Trophoblast cell (in vitro differentiated cells and primary cell): ENCODE measurements around the gene SERTM1.

Experiments used
- DNase-seq, 2 donors: peaks; one replicate each; pipeline ENCODE4 v3.0.0-alpha.2; 2016
- H2AFZ ChIP-seq: 2 replicates; pipeline ENCODE4 v1.6.1; 2013; ENCODE audit warnings: low read length, moderate library complexity, mild to moderate bottlenecking; ENCODE audit not compliant: insufficient read depth, poor library complexity
- H2AK5ac ChIP-seq: 2 replicates; pipeline ENCODE4 v1.6.1; 2013; ENCODE audit warnings: mild to moderate bottlenecking, low read length
- H2BK120ac ChIP-seq: 2 replicates; pipeline ENCODE4 v1.6.1; 2013; ENCODE audit warnings: low read length, mild to moderate bottlenecking, moderate library complexity; ENCODE audit not compliant: insufficient read depth, poor library complexity
- H2BK12ac ChIP-seq: 2 replicates; pipeline ENCODE4 v1.6.1; 2013; ENCODE audit warnings: mild to moderate bottlenecking, low read length, moderate library complexity
- H2BK5ac ChIP-seq: 2 replicates; pipeline ENCODE4 v1.6.1; 2013; ENCODE audit warnings: low read length, low read depth, moderate library complexity, mild to moderate bottlenecking; ENCODE audit not compliant: poor library complexity
- H3K14ac ChIP-seq: 2 replicates; pipeline ENCODE4 v1.6.1; 2013; ENCODE audit warnings: mild to moderate bottlenecking, low read length
- H3K18ac ChIP-seq: 2 replicates; pipeline ENCODE4 v1.6.1; 2013; ENCODE audit warnings: mild to moderate bottlenecking, low read length
- H3K23ac ChIP-seq: 2 replicates; pipeline ENCODE4 v1.6.1; 2013; ENCODE audit warnings: low read length
- H3K27ac ChIP-seq: 2 replicates; pipeline ENCODE4 v1.5.1; 2013; ENCODE audit warnings: low read depth, mild to moderate bottlenecking, inconsistent platforms, low read length, moderate library complexity
- H3K27me3 ChIP-seq: 2 replicates; pipeline ENCODE4 v1.6.1; 2013; ENCODE audit warnings: inconsistent platforms, mild to moderate bottlenecking, low read length, moderate library complexity; ENCODE audit not compliant: insufficient read depth
- H3K36me3 ChIP-seq, 2 experiments: 1 replicate in 1 of 2; 2 replicates in 1 of 2; pipeline ENCODE4 v1.6.1; 2013; ENCODE audit warnings: low read length in 2 of 2, mild to moderate bottlenecking in 2 of 2, moderate library complexity in 1 of 2; ENCODE audit not compliant: insufficient read depth in 2 of 2, control insufficient read depth in 1 of 2
- H3K4ac ChIP-seq: 2 replicates; pipeline ENCODE4 v1.6.1; 2013; ENCODE audit warnings: low read depth, mild to moderate bottlenecking, low read length, moderate library complexity
- H3K4me1 ChIP-seq, 2 experiments: 1 replicate in 1 of 2; 2 replicates in 1 of 2; pipeline ENCODE4 v1.6.1; 2013; ENCODE audit warnings: low read length in 2 of 2, mild to moderate bottlenecking in 2 of 2, moderate library complexity in 1 of 2; ENCODE audit not compliant: insufficient read depth in 2 of 2, control insufficient read depth in 1 of 2
- H3K4me2 ChIP-seq: 2 replicates; pipeline ENCODE4 v1.6.1; 2013; ENCODE audit warnings: inconsistent platforms, mild to moderate bottlenecking, low read length, moderate library complexity
- H3K4me3 ChIP-seq: 2 replicates; pipeline ENCODE4 v1.5.1; 2013; ENCODE audit warnings: mild to moderate bottlenecking, low read depth, low read length, inconsistent platforms
- H3K79me1 ChIP-seq: one replicate; pipeline ENCODE4 v1.6.1; 2013; ENCODE audit warnings: low read length
- H3K79me2 ChIP-seq: 2 replicates; pipeline ENCODE4 v1.6.1; 2013; ENCODE audit warnings: low read length, mild to moderate bottlenecking; ENCODE audit not compliant: control insufficient read depth, insufficient read depth, poor library complexity
- H3K9ac ChIP-seq: 2 replicates; pipeline ENCODE4 v1.6.1; 2013; ENCODE audit warnings: mild to moderate bottlenecking, low read length
- H3K9me3 ChIP-seq: 2 replicates; pipeline ENCODE4 v1.6.1; 2013; ENCODE audit warnings: low read depth, mild to moderate bottlenecking, control low read depth, inconsistent platforms, low read length; ENCODE audit not compliant: insufficient read depth
- H4K12ac ChIP-seq: 2 replicates; pipeline ENCODE4 v1.6.1; 2013; ENCODE audit warnings: low read depth, mild to moderate bottlenecking, low read length, moderate library complexity
- H4K8ac ChIP-seq: 2 replicates; pipeline ENCODE4 v1.6.1; 2013; ENCODE audit warnings: low read depth, mild to moderate bottlenecking, low read length, moderate library complexity
- H4K91ac ChIP-seq: one replicate; pipeline ENCODE4 v1.6.1; 2013; ENCODE audit warnings: low read depth, mild to moderate bottlenecking, low read length, moderate library complexity
- WGBS: extraction: QIAGEN DNeasy Blood & Tissue Kit; methylation state at CpG from one replicate; pipeline ENCODE4 v1.1.7; 2013; ENCODE audit warnings: missing lambda C conversion rate; ENCODE audit not compliant: insufficient read length, insufficient coverage; ENCODE audit errors: extremely low coverage; 5-methylcytosine and 5-hydroxymethylcytosine counted together

Gene SERTM1

DNA sequence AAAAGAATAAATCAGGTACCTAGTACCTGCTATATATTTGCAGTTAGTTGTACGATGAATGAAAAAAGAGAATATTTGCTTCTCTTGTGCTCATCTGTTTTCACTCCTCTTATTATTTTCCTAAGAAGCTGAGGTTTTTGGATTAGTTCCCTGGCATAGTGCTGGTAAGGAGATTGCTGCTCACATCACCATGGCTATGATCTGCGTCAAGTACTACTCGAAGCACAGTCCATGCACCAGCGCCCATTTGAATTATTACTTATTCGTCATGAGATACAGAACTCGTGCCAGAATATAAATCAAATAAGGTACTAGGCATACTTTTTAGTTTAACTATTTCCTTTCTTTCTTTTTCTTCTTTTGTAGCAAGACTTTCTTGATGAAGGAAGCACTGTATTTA lies 7.1 kb downstream of the SERTM1 start:
- no peak overlapping the region for H3K18ac ChIP-seq
- no peaks in the 10 kb centered on the region for H3K79me1 ChIP-seq
- H4K12ac ChIP-seq: no peak overlapping the region
- WGBS: no CpG with 5 or more reads among the region's 6 CpGs
- H2BK120ac ChIP-seq: no peak overlapping the region
- no peak overlapping the region for H3K23ac ChIP-seq
- H2AFZ ChIP-seq: no peak overlapping the region
- H3K4me3 ChIP-seq: no peak overlapping the region
- H2BK5ac ChIP-seq: no peak overlapping the region
- no peaks in the 10 kb centered on the region for H3K36me3 ChIP-seq
- DNase-seq: no peak
- no peak overlapping the region for H3K27ac ChIP-seq
- H3K27me3 ChIP-seq: no peaks in the 10 kb centered on the region
- no peak overlapping the region for H4K91ac ChIP-seq
- no peak overlapping the region for H2AK5ac ChIP-seq
- no peak overlapping the region for H3K4me2 ChIP-seq
- H3K4me1 ChIP-seq: no peaks in the 10 kb centered on the region
- H3K9ac ChIP-seq: no peak overlapping the region
- no peaks in the 10 kb centered on the region for H3K79me2 ChIP-seq
- no peak overlapping the region for H3K4ac ChIP-seq
- no peak overlapping the region for H4K8ac ChIP-seq
- H3K14ac ChIP-seq: no peak overlapping the region
- H3K9me3 ChIP-seq: no peaks in the 10 kb centered on the region
- no peak overlapping the region for H2BK12ac ChIP-seq

DNA sequence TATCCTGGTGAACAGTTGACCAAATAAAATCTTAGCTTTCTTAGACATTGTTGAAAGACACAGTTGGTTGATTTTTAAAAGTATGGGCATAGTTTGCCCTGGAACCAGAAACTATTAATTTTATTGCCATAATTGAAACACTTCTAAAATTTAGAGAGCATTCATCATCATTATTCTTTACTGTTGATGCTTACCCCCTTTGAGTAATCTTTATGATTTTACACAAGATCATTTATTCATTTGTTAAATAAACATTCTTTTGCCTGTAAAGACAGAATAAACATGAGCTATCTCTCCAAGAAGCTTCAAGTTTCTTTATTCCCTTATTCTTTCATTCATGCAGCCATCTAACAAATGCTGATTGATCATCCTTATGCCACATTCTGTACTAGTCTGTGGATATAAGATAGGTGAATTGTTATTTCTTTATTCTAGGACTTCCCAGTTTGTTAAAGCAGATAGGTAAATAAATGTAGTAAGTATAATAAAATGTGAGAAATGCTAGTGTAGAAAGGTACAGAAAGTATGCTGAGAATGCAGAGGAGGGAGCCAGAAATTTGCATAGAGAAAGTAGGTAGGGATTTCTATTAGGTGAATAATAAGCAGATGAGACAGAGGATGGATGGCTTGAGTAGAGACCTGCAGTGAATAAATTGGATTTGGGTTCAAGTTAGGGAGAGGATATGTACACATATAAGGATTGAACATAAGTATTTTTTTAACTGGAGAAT lies 8.2 kb downstream of the SERTM1 start:
- Histone ChIP-seq H3K27ac (no peak overlapping the region), H3K4ac (no peak overlapping the region), H2BK12ac (no peak overlapping the region), H2BK5ac (no peak overlapping the region), H4K91ac (no peak overlapping the region), H4K8ac (no peak overlapping the region), H4K12ac (no peak overlapping the region), H3K9me3 (no peaks in the 10 kb centered on the region), H3K79me1 (no peaks in the 10 kb centered on the region), H3K4me1 (no peaks in the 10 kb centered on the region), H3K9ac (no peak overlapping the region), H3K18ac (no peak overlapping the region), H3K4me3 (no peak overlapping the region), H3K4me2 (no peak overlapping the region), H3K36me3 (no peaks in the 10 kb centered on the region), H2AK5ac (no peak overlapping the region), H2AFZ (no peak overlapping the region), H3K14ac (no peak overlapping the region), H3K27me3 (no peaks in the 10 kb centered on the region), H3K79me2 (no peaks in the 10 kb centered on the region), H2BK120ac (no peak overlapping the region), H3K23ac (no peak overlapping the region)
- peak in 1 of 2 donors; percentile 44 for DNase-seq

DNA sequence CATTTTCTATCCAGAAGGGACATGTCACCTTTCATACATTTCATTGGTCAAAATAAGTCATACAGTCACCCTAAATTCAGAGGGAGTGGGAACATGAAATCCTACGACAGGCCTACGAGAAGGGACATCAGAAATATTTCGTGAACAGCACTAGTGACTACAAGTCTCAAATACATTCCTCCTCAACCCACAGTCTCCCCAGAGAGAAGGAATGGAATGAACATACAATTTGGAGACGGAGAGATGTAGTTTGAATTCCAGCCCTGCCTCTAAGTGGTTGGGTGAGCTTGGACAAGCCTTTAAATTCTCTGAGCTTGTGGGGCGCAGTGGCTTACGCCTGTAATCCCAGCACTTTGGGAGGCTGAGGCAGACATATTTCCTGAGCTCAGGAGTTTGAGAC lies 9.9 kb downstream of the SERTM1 start:
- Histone ChIP-seq H3K4me2 (no peak overlapping the region), H3K36me3 (no peaks in the 10 kb centered on the region), H3K79me1 (no peaks in the 10 kb centered on the region), H3K27ac (no peak overlapping the region), H4K91ac (no peak overlapping the region), H3K27me3 (no peaks in the 10 kb centered on the region), H3K4me3 (no peak overlapping the region), H3K23ac (no peak overlapping the region), H3K79me2 (no peaks in the 10 kb centered on the region), H4K12ac (no peak overlapping the region), H2BK12ac (no peak overlapping the region), H3K9ac (no peak overlapping the region), H2AFZ (no peak overlapping the region), H3K14ac (no peak overlapping the region), H4K8ac (no peak overlapping the region), H3K4ac (no peak overlapping the region), H2AK5ac (no peak overlapping the region), H2BK5ac (no peak overlapping the region), H3K18ac (no peak overlapping the region), H2BK120ac (no peak overlapping the region), H3K9me3 (no peaks in the 10 kb centered on the region), H3K4me1 (no peaks in the 10 kb centered on the region)
- DNase-seq: no peak
- WGBS: no CpG with 5 or more reads among the region's 6 CpGs

DNA sequence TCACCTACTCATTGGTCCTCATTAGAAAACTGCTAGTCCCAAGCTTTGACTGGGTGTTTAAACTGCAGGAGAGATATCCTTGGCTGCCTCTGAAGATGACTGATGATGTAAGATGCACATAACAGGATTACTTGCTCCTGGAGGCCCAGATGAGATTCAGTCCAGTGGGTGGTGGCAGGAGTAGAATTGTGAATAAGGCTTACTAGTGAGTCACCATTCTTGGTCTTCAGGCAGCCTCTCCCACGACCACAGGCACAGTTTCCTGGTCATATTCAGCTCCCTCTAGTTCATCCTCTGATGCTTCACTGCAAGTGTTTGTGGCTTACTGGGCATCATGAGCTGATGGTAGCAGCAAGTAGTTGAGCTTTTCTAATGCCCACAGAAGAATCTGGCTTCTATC lies 12.1 kb downstream of the SERTM1 start:
- Histone ChIP-seq H3K4me3 (no peak overlapping the region), H3K79me2 (no peaks in the 10 kb centered on the region), H3K27ac (no peak overlapping the region), H4K91ac (no peak overlapping the region), H2BK12ac (no peak overlapping the region), H3K36me3 (no peaks in the 10 kb centered on the region), H4K8ac (no peak overlapping the region), H3K9me3 (no peaks in the 10 kb centered on the region), H3K4me2 (no peak overlapping the region), H3K9ac (no peak overlapping the region), H3K79me1 (no peaks in the 10 kb centered on the region), H2AK5ac (no peak overlapping the region), H3K27me3 (no peaks in the 10 kb centered on the region), H3K4ac (no peak overlapping the region), H2AFZ (no peak overlapping the region), H4K12ac (no peak overlapping the region), H3K14ac (no peak overlapping the region), H3K18ac (no peak overlapping the region), H2BK5ac (no peak overlapping the region), H3K23ac (no peak overlapping the region), H3K4me1 (no peaks in the 10 kb centered on the region), H2BK120ac (no peak overlapping the region)
- WGBS: no CpG with 5 or more reads among the region's 1 CpG
- no peak for DNase-seq
